Measurements from ENCODE around the gene AGBL1. TPM values are rescaled to one million over a fixed set of nuclear protein-coding genes. Genes with fewer than 3 reads are reported as not detected.
"Not testable (repeated sequence)": the region's sequence is repeated elsewhere in the genome, so short reads cannot be mapped to it uniquely, and the experiment has no call there.

The AGBL1 gene
- total RNA-seq, 1 donor from 2014 or later: 0.76 TPM

GRCh38 chr15:86522721-86523120 is 443.1 kb downstream of the AGBL1 start:
- Mint-ChIP-seq H3K27me3 (ENCODE audit: unreplicated experiment) (peaks cover 2% of the 10 kb centered on the region), H3K9me3 (ENCODE audit: unreplicated experiment) (no peaks in the 10 kb centered on the region), H3K36me3 (ENCODE audit: unreplicated experiment) (no peaks in the 10 kb centered on the region), H3K27ac (ENCODE audit: unreplicated experiment) (no peak overlapping the region), H3K4me3 (ENCODE audit: unreplicated experiment) (no peak overlapping the region), H3K4me1 (ENCODE audit: low read depth, unreplicated experiment) (no peaks in the 10 kb centered on the region)
- no peak for DNase-seq
- TF ChIP-seq CTCF (IDR thresholded peaks at IDR 0.05; ENCODE audit: partially characterized antibody, unreplicated experiment): no peak

- no peak overlapping the region for H3K27ac Mint-ChIP-seq (ENCODE audit: unreplicated experiment)
- no peak overlapping the region for H3K4me3 Mint-ChIP-seq (ENCODE audit: unreplicated experiment)
- DNase-seq: no peak
- no peaks in the 10 kb centered on the region for H3K4me1 Mint-ChIP-seq (ENCODE audit: low read depth, unreplicated experiment)
- H3K9me3 Mint-ChIP-seq (ENCODE audit: unreplicated experiment): peaks cover 1% of the 10 kb centered on the region
- TF ChIP-seq CTCF (IDR thresholded peaks at IDR 0.05; ENCODE audit: partially characterized antibody, unreplicated experiment): no peak
- no peaks in the 10 kb centered on the region for H3K36me3 Mint-ChIP-seq (ENCODE audit: unreplicated experiment)
- H3K27me3 Mint-ChIP-seq (ENCODE audit: unreplicated experiment): peaks cover 2% of the 10 kb centered on the region
Observed at GRCh38 chr15:86526938-86527690, 447.4 kb downstream of the AGBL1 start.

GRCh38 chr15:86528094-86528493 is 448.4 kb downstream of the AGBL1 start:
- H3K27ac Mint-ChIP-seq (ENCODE audit: unreplicated experiment); H3K4me3 Mint-ChIP-seq (ENCODE audit: unreplicated experiment); H3K4me1 Mint-ChIP-seq (ENCODE audit: low read depth, unreplicated experiment): not testable (repeated sequence)

GRCh38 chr15:86538141-86538540 is 458.5 kb downstream of the AGBL1 start:
- TF ChIP-seq CTCF (IDR thresholded peaks at IDR 0.05; ENCODE audit: partially characterized antibody, unreplicated experiment): no peak
- H3K4me3 Mint-ChIP-seq (ENCODE audit: unreplicated experiment): no peak overlapping the region
- H3K36me3 Mint-ChIP-seq (ENCODE audit: unreplicated experiment): no peaks in the 10 kb centered on the region
- no peaks in the 10 kb centered on the region for H3K9me3 Mint-ChIP-seq (ENCODE audit: unreplicated experiment)
- H3K27me3 Mint-ChIP-seq (ENCODE audit: unreplicated experiment): no peaks in the 10 kb centered on the region
- no peak for DNase-seq
- H3K27ac Mint-ChIP-seq (ENCODE audit: unreplicated experiment): no peak overlapping the region
- H3K4me1 Mint-ChIP-seq (ENCODE audit: low read depth, unreplicated experiment): no peaks in the 10 kb centered on the region

More at GRCh38 chr15:86528094-86528493, 448.4 kb downstream of the AGBL1 start:
- not testable (repeated sequence) for H3K36me3 Mint-ChIP-seq (ENCODE audit: unreplicated experiment); H3K27me3 Mint-ChIP-seq (ENCODE audit: unreplicated experiment); DNase-seq; H3K9me3 Mint-ChIP-seq (ENCODE audit: unreplicated experiment)

GRCh38 chr15:86540840-86541467 is 461.3 kb downstream of the AGBL1 start:
- Mint-ChIP-seq H3K27ac (ENCODE audit: unreplicated experiment) (no peak overlapping the region), H3K4me3 (ENCODE audit: unreplicated experiment) (no peak overlapping the region), H3K27me3 (ENCODE audit: unreplicated experiment) (no peaks in the 10 kb centered on the region), H3K4me1 (ENCODE audit: low read depth, unreplicated experiment) (no peaks in the 10 kb centered on the region), H3K36me3 (ENCODE audit: unreplicated experiment) (no peaks in the 10 kb centered on the region), H3K9me3 (ENCODE audit: unreplicated experiment) (no peaks in the 10 kb centered on the region)
- no peak for TF ChIP-seq CTCF (IDR thresholded peaks at IDR 0.05; ENCODE audit: partially characterized antibody, unreplicated experiment)
- no peak for DNase-seq
